Endothelial cell of umbilical vein (primary cell): ENCODE data around the gene SCN2B.

Experiments used
- CTCF ChIP-seq, 2 donors: IDR thresholded peaks; 1 replicate in 1 of 2; 2 replicates in 1 of 2; pipeline ENCODE4 v1.5.1; 2011; ENCODE audit warnings: low read length in 2 of 2, mild to moderate bottlenecking in 2 of 2, moderate library complexity in 2 of 2, control low read depth in 1 of 2, inconsistent platforms in 1 of 2, low read depth in 1 of 2; ENCODE audit not compliant: insufficient read depth in 1 of 2; ENCODE audit errors: extremely low read depth in 1 of 2
- EZH2 ChIP-seq: IDR thresholded peaks from 2 replicates; pipeline ENCODE4 v1.6.1; 2012; ENCODE audit warnings: borderline replicate concordance, low read depth, mild to moderate bottlenecking, moderate library complexity, low read length, inconsistent platforms; ENCODE audit not compliant: severe bottlenecking
- FOS ChIP-seq: IDR thresholded peaks from 2 replicates; pipeline ENCODE4 v1.6.1; 2011; ENCODE audit warnings: mild to moderate bottlenecking, low read length, moderate library complexity, borderline replicate concordance; ENCODE audit not compliant: insufficient read depth
- GATA2 ChIP-seq: IDR thresholded peaks from 2 replicates; pipeline ENCODE4 v1.7.0; 2011; ENCODE audit warnings: low read depth, mild to moderate bottlenecking, moderate library complexity, mixed read lengths, low read length; ENCODE audit not compliant: insufficient read length, insufficient read depth
- MAX ChIP-seq: IDR thresholded peaks from 2 replicates; pipeline ENCODE4 v1.6.1; 2011; ENCODE audit not compliant: insufficient read depth, insufficient read length
- MYC ChIP-seq: IDR thresholded peaks from one replicate; pipeline ENCODE4 v1.6.1; 2011; ENCODE audit warnings: mild to moderate bottlenecking, low read depth, low read length
- POLR2A ChIP-seq: IDR thresholded peaks from 2 replicates; pipeline ENCODE4 v1.6.1; 2012; ENCODE audit warnings: low read depth, mild to moderate bottlenecking, control low read depth, low read length
- POLR2AphosphoS5 ChIP-seq: IDR thresholded peaks from 2 replicates; pipeline ENCODE4 v1.6.1; 2012; ENCODE audit warnings: low read depth, mild to moderate bottlenecking, control low read depth, low read length, moderate library complexity; ENCODE audit not compliant: insufficient read depth

GRCh38 chr11:118170231-118170630 is 6.2 kb downstream of the SCN2B start:
- TF ChIP-seq CTCF (IDR thresholded peaks at IDR 0.05; ENCODE audit: extremely low read depth in 1 of 2, insufficient read depth in 1 of 2, low read depth in 1 of 2, low read length in 2 of 2) (no peak), MAX (no peak), POLR2A (no peak), POLR2AphosphoS5 (no peak), EZH2 (no peak), MYC (no peak), GATA2 (no peak), FOS (no peak)
